GM12801 (cell line): ENCODE data around the gene NPW.

ENCODE experiments used
- CTCF ChIP-seq: IDR thresholded peaks from one replicate; pipeline ENCODE4 v1.5.1; 2011; ENCODE audit warnings: control low read depth; ENCODE audit not compliant: insufficient read length; ENCODE audit errors: extremely low read depth

NPW gene

GRCh38 chr16:2030036-2030435 lies 10.5 kb downstream of the NPW start:
- no peak for TF ChIP-seq CTCF

GRCh38 chr16:2031081-2031577 lies 11.5 kb downstream of the NPW start:
- no peak for TF ChIP-seq CTCF

GRCh38 chr16:2032285-2033056 lies 12.9 kb downstream of the NPW start:
- TF ChIP-seq CTCF: no peak

GRCh38 chr16:2033057-2033908 lies 13.7 kb downstream of the NPW start:
- TF ChIP-seq CTCF: no peak

GRCh38 chr16:2034696-2035430 lies 15.3 kb downstream of the NPW start:
- TF ChIP-seq CTCF: no peak

GRCh38 chr16:2035431-2036199 lies 16.0 kb downstream of the NPW start:
- no peak for TF ChIP-seq CTCF
